ENCODE results near the gene TSPEAR.

DNA sequence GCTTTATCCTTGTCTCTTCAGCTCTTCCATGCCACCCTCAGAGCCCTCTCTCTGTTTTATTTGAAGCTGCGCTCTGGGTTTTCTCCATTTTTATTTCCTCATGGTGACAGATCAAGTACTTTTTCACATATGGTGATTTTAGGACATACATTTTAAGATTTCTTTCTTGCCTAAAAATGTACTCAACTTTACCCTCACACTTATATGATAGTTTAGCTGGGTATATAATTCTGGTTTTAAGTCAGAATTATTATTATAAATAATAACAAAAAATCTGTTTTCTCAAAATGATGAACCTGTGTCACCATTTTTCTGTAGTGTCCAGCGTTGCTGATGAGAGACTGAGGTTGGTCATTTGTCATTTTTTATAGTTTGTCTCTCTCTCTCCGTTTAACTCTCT lies 130.2 kb downstream of the TSPEAR start:
- TF ChIP-seq POLR2A (IDR thresholded peaks at IDR 0.05; ENCODE audit: low read depth, low read length) (no peak), POLR2AphosphoS5 (IDR thresholded peaks at IDR 0.05; ENCODE audit: low read depth, low read length) (no peak), TAF1 (IDR thresholded peaks at IDR 0.05; ENCODE audit: low read depth, low read length) (no peak), POU2F2 (IDR thresholded peaks at IDR 0.05; ENCODE audit: low read depth, low read length) (no peak), PAX5 (IDR thresholded peaks at IDR 0.05; ENCODE audit: insufficient read depth, low read length, severe bottlenecking) (no peak), SPI1 (IDR thresholded peaks at IDR 0.05; ENCODE audit: low read depth, low read length) (no peak)
